WTC11 (cell line): ENCODE results near the gene GABBR2. TPM values are rescaled to one million over a fixed set of nuclear protein-coding genes. Genes with fewer than 3 reads are reported as not detected.
"Not testable (repeated sequence)": the region's sequence is repeated elsewhere in the genome, so short reads cannot be mapped to it uniquely, and the experiment has no call there.

Source experiments
- ATAC-seq: fragments of 200-7000 bp; cut with Tn5 transposase; 2 replicates; pipeline ENCODE4 v1.10.0; 2021; ENCODE audit warnings: mild to moderate bottlenecking, moderate library complexity
- CTCF ChIA-PET: fragments of 300-600 bp; sonication (Branson Sonifier 250); formaldehyde crosslinking; loops from one replicate; lab custom pipeline; 2021; ENCODE audit warnings: antibody characterized with exemption; lab: Charles Lee
- POLR2A ChIA-PET: fragments of 350-600 bp; sonication (Branson Sonifier 250); formaldehyde crosslinking; loops from one replicate; lab custom pipeline; 2021; ENCODE audit warnings: antibody characterized with exemption; lab: Charles Lee
- DNase-seq: peaks from one replicate; pipeline ENCODE4 v3.0.0; 2021; ENCODE audit warnings: low spot score
- H3K27ac Mint-ChIP-seq: 2 replicates; pipeline ENCODE4 v1.8.0; 2021; ENCODE audit warnings: mixed read lengths
- H3K27me3 Mint-ChIP-seq: 2 replicates; pipeline ENCODE4 v1.8.0; 2021; ENCODE audit warnings: low read depth, mild to moderate bottlenecking, moderate library complexity, mixed read lengths
- H3K36me3 Mint-ChIP-seq: 2 replicates; pipeline ENCODE4 v1.8.0; 2021; ENCODE audit warnings: mixed read lengths
- H3K4me1 Mint-ChIP-seq: 2 replicates; pipeline ENCODE4 v1.8.0; 2022; ENCODE audit warnings: mixed read lengths
- H3K4me3 Mint-ChIP-seq: 2 replicates; pipeline ENCODE4 v1.8.0; 2021; ENCODE audit warnings: mild to moderate bottlenecking, moderate library complexity, mixed read lengths
- H3K9me3 Mint-ChIP-seq: 2 replicates; pipeline ENCODE4 v1.8.0; 2021; ENCODE audit warnings: mixed read lengths
- AFF4 ChIP-seq: sonication (generic); formaldehyde crosslinking; IDR thresholded peaks from 2 replicates; pipeline ENCODE4 v1.8.1; 2023; ENCODE audit warnings: mild to moderate bottlenecking, missing genetic modification reagents, borderline replicate concordance
- AR ChIP-seq: fragments of 250-450 bp; sonication (Bioruptor Pico); IDR thresholded peaks from 2 replicates; pipeline ENCODE4 v1.9.0; 2021; ENCODE audit warnings: mild to moderate bottlenecking
- CBFB ChIP-seq: sonication (generic); formaldehyde crosslinking; IDR thresholded peaks from 2 replicates; pipeline ENCODE4 v1.8.1; 2022; ENCODE audit warnings: mild to moderate bottlenecking, low read depth, missing genetic modification reagents
- CTCF ChIP-seq: fragments of 200-600 bp; IDR thresholded peaks from 2 replicates; pipeline ENCODE4 v1.8.0; 2022; ENCODE audit warnings: antibody characterized with exemption
- HMGXB4 ChIP-seq: sonication (generic); formaldehyde crosslinking; IDR thresholded peaks from 2 replicates; pipeline ENCODE4 v1.8.1; 2023; ENCODE audit warnings: mild to moderate bottlenecking, moderate library complexity, missing genetic modification reagents
- KAT7 ChIP-seq: sonication (generic); formaldehyde crosslinking; IDR thresholded peaks from 2 replicates; pipeline ENCODE4 v1.8.1; 2023; ENCODE audit warnings: missing genetic modification reagents, mild to moderate bottlenecking, borderline replicate concordance
- MAX ChIP-seq: sonication (generic); formaldehyde crosslinking; IDR thresholded peaks from 2 replicates; pipeline ENCODE4 v1.8.0; 2022; ENCODE audit warnings: mild to moderate bottlenecking, missing genetic modification reagents
- PRRX2 ChIP-seq: fragments of 250-450 bp; sonication (Bioruptor Pico); IDR thresholded peaks from 2 replicates; pipeline ENCODE4 v1.8.0; 2021; ENCODE audit warnings: mild to moderate bottlenecking
- RELA ChIP-seq: sonication (generic); formaldehyde crosslinking; IDR thresholded peaks from 2 replicates; pipeline ENCODE4 v1.8.1; 2022; ENCODE audit warnings: missing genetic modification reagents, mild to moderate bottlenecking, borderline replicate concordance
- STAT6 ChIP-seq: sonication (generic); formaldehyde crosslinking; conservative IDR thresholded peaks from 2 replicates; pipeline ENCODE4 v1.8.1; 2023; ENCODE audit warnings: mild to moderate bottlenecking, low read depth, missing genetic modification reagents, moderate library complexity
- ZNF219 ChIP-seq: sonication (generic); formaldehyde crosslinking; IDR thresholded peaks from 2 replicates; pipeline ENCODE4 v1.8.0; 2023; ENCODE audit warnings: missing genetic modification reagents, mild to moderate bottlenecking, borderline replicate concordance
- total RNA-seq: library from RNA; stranded (reverse); gene quantifications from 3 replicates; pipeline ENCODE4 v1.2.3, GENCODE V29; 2021

Gene GABBR2
- total RNA-seq, 1 experiment from 2014 or later = 0.92 TPM

GRCh38 chr9:98502976-98503325, 205.8 kb downstream of the GABBR2 start (continued):
- no peak for TF ChIP-seq CTCF
- TF ChIP-seq, all 79 proteins: peak for 0

GRCh38 chr9:98502311-98502975, 206.3 kb downstream of the GABBR2 start:
- no peak for TF ChIP-seq STAT6 (CRISPR knock-in tag)
- H3K36me3 Mint-ChIP-seq = peaks cover 8% of the 10 kb centered on the region
- peaks cover 15% of the 10 kb centered on the region for H3K9me3 Mint-ChIP-seq
- peaks cover 21% of the 10 kb centered on the region for H3K27me3 Mint-ChIP-seq
- H3K4me3 Mint-ChIP-seq = no peak overlapping the region
- peaks cover 44% of the 10 kb centered on the region for H3K4me1 Mint-ChIP-seq
- peak overlapping the region; percentile 36 for H3K27ac Mint-ChIP-seq
- ChIA-PET CTCF (interaction anchor here (1.0 to 1.8 kb wide), 4 partner anchors 21 to 273 kb away, joined by 3 to 6 read pairs (median 4); no protein-coding TSS in a partner anchor), POLR2A (no interaction called here)
- DNase-seq (no peak), ATAC-seq (no peak)

GRCh38 chr9:98501819-98502218, 206.9 kb downstream of the GABBR2 start:
- H3K4me3 Mint-ChIP-seq = no peak overlapping the region
- CTCF ChIA-PET = interaction anchor here (1.8 kb wide), 1 partner anchor 35 kb away, joined by 6 read pairs; no protein-coding TSS in a partner anchor
- no peak overlapping the region for H3K27ac Mint-ChIP-seq
- POLR2A ChIA-PET = no interaction called here
- peaks cover 3% of the 10 kb centered on the region for H3K36me3 Mint-ChIP-seq
- H3K4me1 Mint-ChIP-seq = peaks cover 44% of the 10 kb centered on the region
- peaks cover 17% of the 10 kb centered on the region for H3K27me3 Mint-ChIP-seq
- no peak for DNase-seq
- no peak for TF ChIP-seq CBFB
- TF ChIP-seq ZNF219 (CRISPR knock-in tag) = no peak
- H3K9me3 Mint-ChIP-seq = peaks cover 8% of the 10 kb centered on the region
- ATAC-seq = no peak

GRCh38 chr9:98501259-98501658, 207.5 kb downstream of the GABBR2 start:
- Mint-ChIP-seq H3K4me1 (peaks cover 44% of the 10 kb centered on the region), H3K27me3 (peaks cover 12% of the 10 kb centered on the region)
- H3K36me3 Mint-ChIP-seq, H3K4me3 Mint-ChIP-seq, DNase-seq, POLR2A ChIA-PET, CTCF ChIA-PET, H3K27ac Mint-ChIP-seq, H3K9me3 Mint-ChIP-seq, ATAC-seq: not testable (repeated sequence)

- Mint-ChIP-seq H3K36me3 (no peaks in the 10 kb centered on the region), H3K4me3 (no peak overlapping the region)
- TF ChIP-seq RELA (CRISPR knock-in tag) (no peak), MAX (CRISPR knock-in tag) (no peak), AFF4 (CRISPR knock-in tag) (no peak), AR (CRISPR knock-in tag) (no peak), KAT7 (CRISPR knock-in tag) (no peak), PRRX2 (CRISPR knock-in tag) (no peak), HMGXB4 (no peak)
Measured at GRCh38 chr9:98500337-98500919, 208.3 kb downstream of the GABBR2 start.

More at GRCh38 chr9:98500337-98500919, 208.3 kb downstream of the GABBR2 start:
- no peak overlapping the region for H3K27ac Mint-ChIP-seq
- DNase-seq = no peak
- ChIA-PET CTCF (no interaction called here), POLR2A (no interaction called here)
- 0 out of 2 replicates have a peak, but pooled peaks cover 2% of the 10 kb centered on the region for H3K9me3 Mint-ChIP-seq
- no peak for ATAC-seq
- H3K4me1 Mint-ChIP-seq = peaks cover 47% of the 10 kb centered on the region
- H3K27me3 Mint-ChIP-seq = peaks cover 6% of the 10 kb centered on the region
